OCI-LY1 (cell line): ENCODE measurements around the gene TMEM164.

Experiments
- H2AFZ ChIP-seq: fragments of 200-600 bp; sonication (generic), shearing (Covaris generic); 2 replicates; pipeline ENCODE4 v1.6.0; 2014; ENCODE audit warnings: antibody characterized with exemption, mild to moderate bottlenecking, low read length
- H3F3A ChIP-seq: fragments of 200-600 bp; sonication (generic), shearing (Covaris generic); 2 replicates; pipeline ENCODE4 v1.6.0; 2014; ENCODE audit warnings: mild to moderate bottlenecking, antibody characterized with exemption, low read length, moderate library complexity; ENCODE audit not compliant: insufficient read depth
- H3K27ac ChIP-seq: fragments of 200-600 bp; sonication (generic); 2 replicates; pipeline ENCODE4 v1.5.1; 2014; ENCODE audit warnings: low read length, mixed run types, mild to moderate bottlenecking, low read depth; ENCODE audit not compliant: poor library complexity, severe bottlenecking
- H3K27me3 ChIP-seq: fragments of 200-600 bp; sonication (generic); 2 replicates; pipeline ENCODE4 v1.6.0; 2014; ENCODE audit warnings: antibody characterized with exemption, mild to moderate bottlenecking, low read length, moderate library complexity; ENCODE audit not compliant: insufficient read depth
- H3K36me3 ChIP-seq: fragments of 200-600 bp; sonication (generic); 2 replicates; pipeline ENCODE4 v1.6.1; 2014; ENCODE audit warnings: mild to moderate bottlenecking, antibody characterized with exemption, low read length, moderate library complexity, mixed read lengths; ENCODE audit not compliant: insufficient read depth
- H3K4me1 ChIP-seq: fragments of 200-600 bp; sonication (generic); 2 replicates; pipeline ENCODE4 v1.5.1; 2014; ENCODE audit warnings: mild to moderate bottlenecking, low read length, moderate library complexity; ENCODE audit not compliant: insufficient read depth, severe bottlenecking
- H3K4me2 ChIP-seq: fragments of 200-600 bp; sonication (generic), shearing (Covaris generic); 2 replicates; pipeline ENCODE4 v1.6.1; 2014; ENCODE audit warnings: low read length
- H3K4me3 ChIP-seq: fragments of 200-600 bp; sonication (generic); 2 replicates; pipeline ENCODE4 v1.5.1; 2014; ENCODE audit warnings: low read length, low read depth, mild to moderate bottlenecking, mixed read lengths; ENCODE audit not compliant: poor library complexity, severe bottlenecking
- H3K79me2 ChIP-seq: fragments of 200-600 bp; shearing (Covaris generic); 2 replicates; pipeline ENCODE4 v1.6.1; 2016; ENCODE audit warnings: mixed run types, low read length, mixed read lengths; ENCODE audit not compliant: insufficient read depth
- H3K9ac ChIP-seq: fragments of 200-600 bp; sonication (generic), shearing (Covaris generic); 2 replicates; pipeline ENCODE4 v1.6.1; 2014; ENCODE audit warnings: mild to moderate bottlenecking, low read length, mixed read lengths
- H3K9me2 ChIP-seq: fragments of 200-600 bp; sonication (generic), shearing (Covaris generic); 2 replicates; pipeline ENCODE4 v1.6.1; 2014; ENCODE audit warnings: low read depth, mild to moderate bottlenecking, low read length, mixed read lengths
- H3K9me3 ChIP-seq: fragments of 200-600 bp; shearing (Covaris generic); 2 replicates; pipeline ENCODE4 v1.6.1; 2014; ENCODE audit warnings: low read length, mixed read lengths
- H4K20me1 ChIP-seq: fragments of 200-600 bp; sonication (generic), shearing (Covaris generic); 2 replicates; pipeline ENCODE4 v1.6.0; 2016; ENCODE audit warnings: mild to moderate bottlenecking, low read length; ENCODE audit not compliant: insufficient read depth
- EZH2 ChIP-seq: fragments of 200-600 bp; sonication (generic), shearing (Covaris generic); IDR thresholded peaks from 2 replicates; pipeline ENCODE4 v1.8.0; 2017; ENCODE audit warnings: borderline replicate concordance, mixed run types, mild to moderate bottlenecking, antibody characterized with exemption, low read length, moderate library complexity, mixed read lengths
- TF ChIP-seq, protein P1 (sequence below): fragments of 200-600 bp; sonication (generic), shearing (Covaris generic); IDR thresholded peaks from 2 replicates; pipeline ENCODE4 v1.5.1; 2017; ENCODE audit warnings: mild to moderate bottlenecking, antibody characterized with exemption, low read length, moderate library complexity, mixed read lengths

Gene TMEM164

GRCh38 chrX:110131031-110131430 is 128.1 kb downstream of the TMEM164 start:
- no peak for TF ChIP-seq EZH2
- TF ChIP-seq, protein P1, sequence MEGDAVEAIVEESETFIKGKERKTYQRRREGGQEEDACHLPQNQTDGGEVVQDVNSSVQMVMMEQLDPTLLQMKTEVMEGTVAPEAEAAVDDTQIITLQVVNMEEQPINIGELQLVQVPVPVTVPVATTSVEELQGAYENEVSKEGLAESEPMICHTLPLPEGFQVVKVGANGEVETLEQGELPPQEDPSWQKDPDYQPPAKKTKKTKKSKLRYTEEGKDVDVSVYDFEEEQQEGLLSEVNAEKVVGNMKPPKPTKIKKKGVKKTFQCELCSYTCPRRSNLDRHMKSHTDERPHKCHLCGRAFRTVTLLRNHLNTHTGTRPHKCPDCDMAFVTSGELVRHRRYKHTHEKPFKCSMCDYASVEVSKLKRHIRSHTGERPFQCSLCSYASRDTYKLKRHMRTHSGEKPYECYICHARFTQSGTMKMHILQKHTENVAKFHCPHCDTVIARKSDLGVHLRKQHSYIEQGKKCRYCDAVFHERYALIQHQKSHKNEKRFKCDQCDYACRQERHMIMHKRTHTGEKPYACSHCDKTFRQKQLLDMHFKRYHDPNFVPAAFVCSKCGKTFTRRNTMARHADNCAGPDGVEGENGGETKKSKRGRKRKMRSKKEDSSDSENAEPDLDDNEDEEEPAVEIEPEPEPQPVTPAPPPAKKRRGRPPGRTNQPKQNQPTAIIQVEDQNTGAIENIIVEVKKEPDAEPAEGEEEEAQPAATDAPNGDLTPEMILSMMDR, result no peak
- no peak overlapping the region for H3K4me2 ChIP-seq

DNA sequence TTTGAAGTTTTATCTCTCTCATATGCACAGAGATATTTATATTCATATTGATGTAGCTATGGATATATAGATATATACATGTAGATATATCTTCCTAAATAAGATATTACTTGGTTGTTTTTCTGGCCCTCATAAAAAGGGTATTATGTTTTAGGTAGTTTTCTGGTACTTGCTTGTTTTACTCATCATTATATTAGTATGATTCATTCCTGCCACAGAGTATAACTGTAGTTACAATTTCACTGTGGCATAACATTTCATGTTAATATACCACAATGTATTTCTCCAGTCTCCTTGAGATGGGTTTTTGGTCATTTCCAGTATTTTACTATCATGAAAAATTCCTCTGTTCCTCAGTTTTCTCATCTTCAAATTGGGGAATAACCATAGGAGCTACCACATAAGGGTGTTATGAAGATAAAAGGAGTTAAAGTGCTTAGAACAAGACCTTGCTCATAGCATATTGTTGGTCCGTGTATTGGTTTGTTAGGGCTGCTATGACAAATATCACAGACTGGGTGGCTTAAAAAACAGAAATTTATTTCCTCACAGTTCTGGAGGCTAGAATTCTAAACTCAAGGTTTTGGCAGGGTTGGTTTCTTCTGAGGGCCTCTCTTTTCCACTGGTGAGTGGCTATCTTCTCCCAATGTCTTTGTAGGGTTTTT is 129.7 kb downstream of the TMEM164 start:
- Histone ChIP-seq H4K20me1 (no peaks in the 10 kb centered on the region), H3K27me3 (no peaks in the 10 kb centered on the region), H3K27ac (no peak overlapping the region), H3K9ac (no peak overlapping the region), H3K9me3 (no peaks in the 10 kb centered on the region), H3F3A (no peaks in the 10 kb centered on the region), H2AFZ (no peak overlapping the region), H3K36me3 (no peaks in the 10 kb centered on the region), H3K9me2 (no peaks in the 10 kb centered on the region), H3K4me3 (no peak overlapping the region), H3K4me1 (no peaks in the 10 kb centered on the region), H3K4me2 (no peak overlapping the region), H3K79me2 (no peaks in the 10 kb centered on the region)
- TF ChIP-seq, protein P1, result no peak
- TF ChIP-seq EZH2, result no peak

More at GRCh38 chrX:110131031-110131430, 128.1 kb downstream of the TMEM164 start:
- H4K20me1 ChIP-seq, result no peaks in the 10 kb centered on the region
- no peaks in the 10 kb centered on the region for H3K4me1 ChIP-seq
- H3F3A ChIP-seq, result no peaks in the 10 kb centered on the region
- no peak overlapping the region for H3K4me3 ChIP-seq
- no peaks in the 10 kb centered on the region for H3K27me3 ChIP-seq
- no peak overlapping the region for H2AFZ ChIP-seq
- H3K9ac ChIP-seq, result no peak overlapping the region
- no peaks in the 10 kb centered on the region for H3K36me3 ChIP-seq
- H3K27ac ChIP-seq, result no peak overlapping the region
- H3K9me3 ChIP-seq, result no peaks in the 10 kb centered on the region
- no peaks in the 10 kb centered on the region for H3K9me2 ChIP-seq
- H3K79me2 ChIP-seq, result no peaks in the 10 kb centered on the region

- no peak overlapping the region for H2AFZ ChIP-seq
- no peaks in the 10 kb centered on the region for H4K20me1 ChIP-seq
- H3K9me2 ChIP-seq, result no peaks in the 10 kb centered on the region
- no peak overlapping the region for H3K4me3 ChIP-seq
- TF ChIP-seq, protein P1, result no peak
- TF ChIP-seq EZH2, result no peak
- H3K4me1 ChIP-seq, result no peaks in the 10 kb centered on the region
- no peaks in the 10 kb centered on the region for H3K36me3 ChIP-seq
- no peaks in the 10 kb centered on the region for H3K9me3 ChIP-seq
- no peak overlapping the region for H3K9ac ChIP-seq
- no peaks in the 10 kb centered on the region for H3K27me3 ChIP-seq
- H3K27ac ChIP-seq, result no peak overlapping the region
- no peaks in the 10 kb centered on the region for H3K79me2 ChIP-seq
- no peaks in the 10 kb centered on the region for H3F3A ChIP-seq
- no peak overlapping the region for H3K4me2 ChIP-seq
Measured at GRCh38 chrX:110133735-110134370, 130.9 kb downstream of the TMEM164 start.
